CD4-positive, alpha-beta T cell treated with Interleukin-17A for 1 hour (primary cell): ENCODE data around the gene TEX10.
"Not testable (repeated sequence)": the region's sequence is repeated elsewhere in the genome, so short reads cannot be mapped to it uniquely, and the experiment has no call there.

Source experiments
- DNase-seq: peaks from one replicate; pipeline ENCODE4 v3.0.0-alpha.2; 2020

The TEX10 gene

GRCh38 chr9:100352727-100353505, at the start of gene TEX10:
TSS of gene TEX10 (minus strand) at chr9:100352942. CDS start at chr9:100349363, 3,579 bp downstream.
- DNase-seq = peak; percentile 90

GRCh38 chr9:100401042-100401441, 48.3 kb upstream of the TEX10 start:
- no peak for DNase-seq

- DNase-seq = no peak
These were observed 45.0 kb upstream of the TEX10 start for GRCh38 chr9:100397529-100398266.

- no peak for DNase-seq
These were observed 44.0 kb upstream of the TEX10 start for GRCh38 chr9:100396769-100397168.

- DNase-seq = no peak
These were observed 42.1 kb upstream of the TEX10 start for GRCh38 chr9:100394816-100395215.

- no peak for DNase-seq
These were observed 41.4 kb upstream of the TEX10 start for GRCh38 chr9:100394032-100394695.

GRCh38 chr9:100392989-100393388, 40.2 kb upstream of the TEX10 start:
- not testable (repeated sequence) for DNase-seq

GRCh38 chr9:100379862-100380261, 27.1 kb upstream of the TEX10 start:
- DNase-seq = no peak

GRCh38 chr9:100377015-100377414, 24.3 kb upstream of the TEX10 start:
- no peak for DNase-seq

GRCh38 chr9:100375658-100376057, 22.9 kb upstream of the TEX10 start:
- DNase-seq = no peak

- no peak for DNase-seq
These were observed 19.9 kb upstream of the TEX10 start for GRCh38 chr9:100372648-100373047.

GRCh38 chr9:100370064-100370723, 17.5 kb upstream of the TEX10 start:
- DNase-seq = no peak

- no peak for DNase-seq
These were observed 15.9 kb upstream of the TEX10 start for GRCh38 chr9:100368672-100369071.

- DNase-seq = no peak
These were observed 13.4 kb upstream of the TEX10 start for GRCh38 chr9:100366121-100366520.

GRCh38 chr9:100364013-100364412, 11.3 kb upstream of the TEX10 start:
- DNase-seq = no peak

GRCh38 chr9:100359057-100359456, 6.3 kb upstream of the TEX10 start:
- no peak for DNase-seq

- DNase-seq = no peak
These were observed 4.8 kb upstream of the TEX10 start for GRCh38 chr9:100357501-100357900.

- DNase-seq = peak; percentile 13
These were observed 2.8 kb upstream of the TEX10 start for GRCh38 chr9:100355561-100355960.

GRCh38 chr9:100354121-100354800, 1.5 kb upstream of the TEX10 start:
- no peak for DNase-seq

- no peak for DNase-seq
These were observed 478 bp downstream of the TEX10 start for GRCh38 chr9:100352201-100352726.

GRCh38 chr9:100351508-100351907, 1.2 kb downstream of the TEX10 start:
- DNase-seq = peak; percentile 4

GRCh38 chr9:100350188-100350587, 2.6 kb downstream of the TEX10 start:
- DNase-seq = no peak
